Measurements from ENCODE around the gene CPT1C. TPM values are rescaled to one million over a fixed set of nuclear protein-coding genes. Genes with fewer than 3 reads are reported as not detected.

The CPT1C gene
- total RNA-seq, 1 donor from 2014 or later, result 6.1 TPM

DNA sequence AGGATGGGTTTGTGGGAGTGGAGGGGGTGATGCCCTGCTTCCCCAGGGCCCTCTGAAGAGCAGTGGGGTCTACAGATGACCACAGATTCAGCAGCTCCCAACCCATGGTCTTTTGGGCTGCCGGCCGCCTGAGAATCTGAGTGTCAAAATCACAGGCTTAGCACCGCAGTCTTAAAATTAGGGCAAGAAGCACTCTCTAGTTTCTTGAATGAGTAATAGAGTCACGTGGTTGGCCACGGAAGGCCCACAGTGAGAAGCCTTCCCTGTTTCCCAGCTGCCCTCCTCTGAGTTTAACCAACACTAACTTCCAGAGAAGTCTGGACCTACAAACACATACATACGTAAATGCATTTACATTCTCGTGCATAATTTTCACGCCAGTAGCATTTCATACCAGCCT lies 8.6 kb upstream of the CPT1C start:
- peaks cover 54% of the 10 kb centered on the region for H3K36me3 ChIP-seq
- no peak overlapping the region for H3K27ac ChIP-seq
- TF ChIP-seq, protein P1, sequence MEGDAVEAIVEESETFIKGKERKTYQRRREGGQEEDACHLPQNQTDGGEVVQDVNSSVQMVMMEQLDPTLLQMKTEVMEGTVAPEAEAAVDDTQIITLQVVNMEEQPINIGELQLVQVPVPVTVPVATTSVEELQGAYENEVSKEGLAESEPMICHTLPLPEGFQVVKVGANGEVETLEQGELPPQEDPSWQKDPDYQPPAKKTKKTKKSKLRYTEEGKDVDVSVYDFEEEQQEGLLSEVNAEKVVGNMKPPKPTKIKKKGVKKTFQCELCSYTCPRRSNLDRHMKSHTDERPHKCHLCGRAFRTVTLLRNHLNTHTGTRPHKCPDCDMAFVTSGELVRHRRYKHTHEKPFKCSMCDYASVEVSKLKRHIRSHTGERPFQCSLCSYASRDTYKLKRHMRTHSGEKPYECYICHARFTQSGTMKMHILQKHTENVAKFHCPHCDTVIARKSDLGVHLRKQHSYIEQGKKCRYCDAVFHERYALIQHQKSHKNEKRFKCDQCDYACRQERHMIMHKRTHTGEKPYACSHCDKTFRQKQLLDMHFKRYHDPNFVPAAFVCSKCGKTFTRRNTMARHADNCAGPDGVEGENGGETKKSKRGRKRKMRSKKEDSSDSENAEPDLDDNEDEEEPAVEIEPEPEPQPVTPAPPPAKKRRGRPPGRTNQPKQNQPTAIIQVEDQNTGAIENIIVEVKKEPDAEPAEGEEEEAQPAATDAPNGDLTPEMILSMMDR (IDR thresholded peaks at IDR 0.05), result no peak
- peaks cover 27% of the 10 kb centered on the region for H3K4me1 ChIP-seq
- no peaks in the 10 kb centered on the region for H3K9me3 ChIP-seq
- intact Hi-C loops (cut with DNase I), result no loop called here
- no peak overlapping the region for H3K4me3 ChIP-seq
- DNase-seq (no peak), ATAC-seq (no peak)
- H3K27me3 ChIP-seq, result no peaks in the 10 kb centered on the region

DNA sequence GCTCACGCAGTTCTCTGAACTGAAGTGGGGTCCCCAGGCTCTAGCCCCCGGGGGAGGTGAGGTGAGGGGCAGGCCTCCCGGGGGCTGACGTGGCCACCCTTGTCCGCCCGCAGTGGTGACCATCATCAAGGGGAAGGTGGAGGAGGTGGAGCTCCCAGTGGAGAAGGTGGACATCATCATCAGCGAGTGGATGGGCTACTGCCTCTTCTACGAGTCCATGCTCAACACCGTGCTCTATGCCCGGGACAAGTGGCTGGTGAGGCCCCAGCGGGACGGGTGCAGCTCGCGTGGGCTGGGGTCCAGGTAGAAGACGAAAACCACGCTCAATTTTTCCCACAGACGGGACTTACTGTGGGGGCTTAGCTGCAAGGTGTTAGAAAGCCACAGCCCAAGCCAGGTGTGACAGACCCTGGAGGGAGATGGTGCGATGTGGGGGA lies 7.1 kb upstream of the CPT1C start:
- DNase-seq (no peak), ATAC-seq (no peak)
- no peak overlapping the region for H3K27ac ChIP-seq
- H3K4me3 ChIP-seq, result no peak overlapping the region
- H3K27me3 ChIP-seq, result no peaks in the 10 kb centered on the region
- intact Hi-C loops (cut with DNase I), result no loop called here
- peaks cover 54% of the 10 kb centered on the region for H3K36me3 ChIP-seq
- TF ChIP-seq, protein P1 (IDR thresholded peaks at IDR 0.05), result no peak
- no peaks in the 10 kb centered on the region for H3K9me3 ChIP-seq
- H3K4me1 ChIP-seq, result peaks cover 17% of the 10 kb centered on the region

DNA sequence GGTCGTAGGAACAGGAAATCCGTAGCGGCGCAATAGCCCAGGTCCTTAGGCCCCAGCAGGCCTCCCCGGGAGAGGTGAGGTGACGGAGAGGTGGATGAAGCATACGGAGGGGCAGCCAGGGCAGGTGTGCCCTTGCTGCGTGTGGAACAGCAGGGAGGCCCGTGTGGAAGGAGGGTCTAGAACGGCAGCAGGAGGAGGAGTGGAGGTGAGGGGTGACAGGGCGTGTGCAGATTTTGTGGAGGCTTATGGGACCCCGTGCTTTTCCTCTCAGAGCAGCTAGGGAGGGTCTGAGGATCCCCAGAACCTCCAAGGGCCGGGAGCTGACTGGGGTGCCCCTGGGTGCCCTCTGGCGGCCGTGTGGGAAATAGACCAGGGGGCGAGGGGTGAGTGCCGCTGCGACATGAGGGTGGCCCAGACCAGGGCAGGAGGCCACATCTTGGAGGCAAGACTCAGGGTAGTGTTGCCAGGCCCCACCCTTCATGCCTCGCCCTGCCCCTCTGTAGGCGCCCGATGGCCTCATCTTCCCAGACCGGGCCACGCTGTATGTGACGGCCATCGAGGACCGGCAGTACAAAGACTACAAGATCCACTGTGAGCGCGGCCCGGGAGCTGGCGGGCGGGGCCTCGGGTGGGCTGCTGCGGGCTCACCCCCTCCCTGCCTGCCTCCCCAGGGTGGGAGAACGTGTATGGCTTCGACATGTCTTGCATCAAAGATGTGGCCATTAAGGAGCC lies 6.5 kb upstream of the CPT1C start:
- H3K4me3 ChIP-seq, result no peak overlapping the region
- intact Hi-C loops (cut with DNase I), result no loop called here
- H3K27ac ChIP-seq, result no peak overlapping the region
- peaks cover 13% of the 10 kb centered on the region for H3K4me1 ChIP-seq
- no peaks in the 10 kb centered on the region for H3K27me3 ChIP-seq
- peaks cover 54% of the 10 kb centered on the region for H3K36me3 ChIP-seq
- TF ChIP-seq, protein P1 (IDR thresholded peaks at IDR 0.05), result peak; percentile 37
- ATAC-seq (peak; percentile 2), DNase-seq (no peak)
- no peaks in the 10 kb centered on the region for H3K9me3 ChIP-seq

DNA sequence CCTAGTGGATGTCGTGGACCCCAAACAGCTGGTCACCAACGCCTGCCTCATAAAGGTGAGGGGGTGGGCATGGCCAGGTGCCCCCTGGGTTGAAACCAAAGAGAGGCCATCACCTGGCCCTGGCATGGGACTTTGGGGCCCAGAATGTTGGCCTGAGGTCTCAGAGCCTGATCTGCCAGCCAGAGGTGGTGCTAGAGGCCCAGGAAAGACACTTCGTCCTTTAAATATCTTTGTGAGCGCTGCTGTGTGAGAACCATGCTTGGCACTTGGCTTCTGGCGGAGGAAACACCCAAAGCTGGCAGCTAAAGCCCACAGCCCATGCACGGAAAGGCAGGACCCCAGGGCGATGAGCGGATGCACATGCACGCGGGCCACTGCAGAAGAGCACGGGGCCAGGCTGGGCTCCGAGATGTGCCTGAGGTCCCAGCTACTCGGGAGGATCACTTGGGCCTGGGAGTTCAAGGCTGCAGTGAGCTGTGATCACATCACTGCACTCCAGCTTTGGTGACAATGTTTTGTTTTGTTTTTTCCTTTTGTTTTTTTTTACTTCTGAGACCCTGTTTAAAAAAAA lies 5.8 kb upstream of the CPT1C start:
- peaks cover 54% of the 10 kb centered on the region for H3K36me3 ChIP-seq

DNA sequence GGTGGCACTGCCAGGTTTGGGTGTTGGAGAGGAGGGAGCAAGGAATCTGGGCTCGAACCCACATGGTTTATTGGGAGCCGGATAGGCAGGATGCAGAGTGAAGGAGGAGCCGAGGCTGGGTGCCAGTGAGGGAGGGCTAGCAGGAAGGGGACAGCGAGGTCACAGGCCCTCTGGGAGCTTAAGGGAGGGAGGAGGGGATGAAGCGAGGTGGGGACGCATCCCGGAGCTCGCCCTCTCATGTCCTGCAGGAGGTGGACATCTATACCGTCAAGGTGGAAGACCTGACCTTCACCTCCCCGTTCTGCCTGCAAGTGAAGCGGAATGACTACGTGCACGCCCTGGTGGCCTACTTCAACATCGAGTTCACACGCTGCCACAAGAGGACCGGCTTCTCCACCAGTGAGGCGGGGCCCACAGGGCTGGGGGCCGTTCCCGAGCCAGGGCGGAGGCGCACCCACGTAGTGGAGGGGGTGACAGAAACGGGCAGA lies 5.0 kb upstream of the CPT1C start:
- no peak for ATAC-seq
- Histone ChIP-seq H3K36me3 (peaks cover 51% of the 10 kb centered on the region), H3K27ac (no peak overlapping the region), H3K27me3 (peaks cover 7% of the 10 kb centered on the region), H3K9me3 (no peaks in the 10 kb centered on the region), H3K4me1 (peaks cover 16% of the 10 kb centered on the region), H3K4me3 (peak overlapping the region; percentile 16)
- intact Hi-C loops (cut with DNase I), result no loop called here
- DNase-seq, result no peak
- TF ChIP-seq, protein P1 (IDR thresholded peaks at IDR 0.05), result no peak

More for the DNA sequence above, 5.8 kb upstream of the CPT1C start:
- TF ChIP-seq, protein P1 (IDR thresholded peaks at IDR 0.05), result no peak
- Histone ChIP-seq H3K27me3 (peaks cover 5% of the 10 kb centered on the region), H3K4me3 (no peak overlapping the region), H3K9me3 (no peaks in the 10 kb centered on the region), H3K4me1 (peaks cover 16% of the 10 kb centered on the region), H3K27ac (no peak overlapping the region)
- intact Hi-C loops (cut with DNase I), result no loop called here
- DNase-seq, result no peak
- no peak for ATAC-seq

Measured in upper lobe of right lung (tissue), 1 donor.